H54 (cell line): ENCODE results near the gene ILF3.

Source experiments
- DNase-seq: peaks from one replicate; pipeline ENCODE4 v3.0.0; 2011; ENCODE audit warnings: low spot score, mixed read lengths; ENCODE audit not compliant: insufficient read length
- FAIRE-seq: peaks from 3 replicates; lab custom pipeline; 2011; peaks lifted over from hg19 to GRCh38; lab: Jason Lieb, UNC
- POLR2A ChIP-seq: IDR thresholded peaks from 2 replicates; pipeline ENCODE4 v1.6.1; 2011; ENCODE audit warnings: low read depth, mild to moderate bottlenecking, low read length

ILF3 gene

GRCh38 chr19:10653732-10654609, at the start of gene ILF3:
Gene ILF3 (plus strand): TSS chr19:10654346. CDS start chr19:10670606, 16,260 bp downstream.
- peak; percentile 89 for FAIRE-seq
- TF ChIP-seq POLR2A, result peak; percentile 61

GRCh38 chr19:10604460-10604980, 49.6 kb upstream of the ILF3 start:
- no peak for FAIRE-seq
- no peak for TF ChIP-seq POLR2A
- no peak for DNase-seq

More at GRCh38 chr19:10653732-10654609, at the start of gene ILF3:
- peak; percentile 97 for DNase-seq

GRCh38 chr19:10611907-10612306, 42.2 kb upstream of the ILF3 start:
- FAIRE-seq (no peak), DNase-seq (no peak)
- no peak for TF ChIP-seq POLR2A

GRCh38 chr19:10612499-10613119, 41.5 kb upstream of the ILF3 start:
- DNase-seq (no peak), FAIRE-seq (no peak)
- TF ChIP-seq POLR2A, result no peak

GRCh38 chr19:10615429-10616023, 38.6 kb upstream of the ILF3 start:
- DNase-seq, result no peak
- no peak for TF ChIP-seq POLR2A
- no peak for FAIRE-seq

GRCh38 chr19:10617409-10618121, 36.6 kb upstream of the ILF3 start:
- peak; percentile 41 for DNase-seq

GRCh38 chr19:10618846-10619245, 35.3 kb upstream of the ILF3 start:
- FAIRE-seq (no peak), DNase-seq (no peak)
- no peak for TF ChIP-seq POLR2A

More at GRCh38 chr19:10617409-10618121, 36.6 kb upstream of the ILF3 start:
- TF ChIP-seq POLR2A, result no peak
- no peak for FAIRE-seq

- DNase-seq, result no peak
- no peak for TF ChIP-seq POLR2A
- no peak for FAIRE-seq
Observed at GRCh38 chr19:10620786-10621185, 33.4 kb upstream of the ILF3 start.

GRCh38 chr19:10621966-10622365, 32.2 kb upstream of the ILF3 start:
- FAIRE-seq, result no peak
- TF ChIP-seq POLR2A, result no peak

GRCh38 chr19:10624585-10624984, 29.6 kb upstream of the ILF3 start:
- no peak for DNase-seq
- FAIRE-seq, result no peak
- TF ChIP-seq POLR2A, result no peak

More at GRCh38 chr19:10621966-10622365, 32.2 kb upstream of the ILF3 start:
- no peak for DNase-seq

GRCh38 chr19:10625003-10625761, 29.0 kb upstream of the ILF3 start, which contains the start of gene SLC44A2:
Gene SLC44A2 (plus strand): TSS chr19:10625553. CDS start chr19:10625634, 81 bp downstream.
- TF ChIP-seq POLR2A, result peak; percentile 70

GRCh38 chr19:10625762-10626138, 28.4 kb upstream of the ILF3 start:
- no peak for FAIRE-seq
- TF ChIP-seq POLR2A, result no peak
- DNase-seq, result no peak

More at GRCh38 chr19:10625003-10625761, 29.0 kb upstream of the ILF3 start, which contains the start of gene SLC44A2:
- FAIRE-seq (no peak), DNase-seq (peak; percentile 91)
